Measurements from ENCODE around the gene PLA2G4F.

Gene PLA2G4F

DNA sequence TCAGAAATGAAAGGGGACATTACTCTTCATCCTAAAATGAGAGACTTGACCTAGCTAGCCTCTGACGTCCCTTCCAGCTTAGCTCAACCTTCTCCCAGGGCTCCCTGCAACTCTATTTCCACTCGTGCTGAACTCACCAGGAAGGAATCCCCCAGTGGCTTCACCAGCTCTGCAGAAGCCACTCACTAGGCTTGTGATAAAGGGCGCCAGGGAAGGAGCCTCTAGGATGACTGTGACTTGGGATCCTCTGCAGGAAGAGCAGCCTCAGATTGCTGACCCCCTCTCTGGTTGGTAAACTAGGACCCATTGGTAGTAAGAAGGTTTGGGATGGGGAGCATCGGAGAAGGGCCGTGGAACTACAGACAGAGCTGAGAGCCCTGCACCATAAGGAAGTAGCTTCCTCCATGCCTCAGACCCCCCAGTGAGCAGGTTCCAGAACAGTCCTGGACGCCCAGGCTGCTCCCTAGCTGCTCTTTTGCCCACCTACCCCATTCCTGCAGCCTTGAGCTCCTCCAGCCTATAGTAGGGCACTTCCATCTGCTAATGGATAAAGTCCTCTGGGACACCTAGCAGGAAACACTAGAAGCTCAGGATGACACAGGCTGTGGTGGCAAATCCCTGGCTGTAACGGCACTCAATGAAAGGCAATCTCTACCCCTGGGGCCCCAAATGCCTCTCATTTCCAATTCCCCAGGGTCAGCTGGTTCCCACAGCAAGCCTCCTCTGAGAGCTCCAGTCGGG, 26.0 kb downstream of the PLA2G4F start:
- peak; percentile 69 for DNase-seq

DNA sequence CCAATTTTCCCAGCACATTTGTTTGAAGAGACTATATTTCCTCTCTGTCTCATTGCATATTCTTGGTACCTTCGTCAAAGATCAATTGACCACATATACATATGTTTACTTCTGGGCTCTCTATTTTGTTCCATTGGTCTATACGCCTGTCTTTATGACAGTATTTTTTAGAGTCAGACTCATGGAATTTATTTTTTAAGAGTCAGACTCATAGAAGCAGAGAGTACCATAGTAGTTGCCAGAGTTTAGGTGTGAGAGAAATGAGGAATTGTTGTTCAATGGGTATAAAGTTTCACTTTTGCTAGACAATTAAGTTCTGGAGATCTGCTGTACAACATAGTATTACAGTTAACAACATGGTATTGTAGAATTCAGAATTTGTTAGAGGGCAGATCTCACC, 27.1 kb downstream of the PLA2G4F start:
- no peak for DNase-seq

DNA sequence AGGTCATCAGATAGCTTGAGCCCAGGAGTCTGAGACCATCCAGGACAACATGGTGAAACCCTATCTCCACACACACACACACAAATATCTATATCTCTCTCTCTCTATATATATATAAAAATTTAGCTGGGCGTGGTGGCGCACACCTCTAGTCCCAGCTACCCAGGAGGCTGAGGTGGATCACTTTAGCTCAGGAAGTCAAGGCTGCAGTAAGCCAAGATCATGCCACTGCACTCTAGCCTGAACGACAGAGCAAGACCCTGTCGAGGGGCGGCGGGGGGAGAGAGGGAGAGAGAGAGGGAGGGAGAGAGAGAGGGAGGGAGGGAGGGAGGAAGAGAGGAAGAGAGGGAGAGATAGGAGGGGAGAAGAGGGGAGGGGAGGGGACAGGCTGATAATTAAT, 28.0 kb downstream of the PLA2G4F start:
- no peak for DNase-seq

DNA sequence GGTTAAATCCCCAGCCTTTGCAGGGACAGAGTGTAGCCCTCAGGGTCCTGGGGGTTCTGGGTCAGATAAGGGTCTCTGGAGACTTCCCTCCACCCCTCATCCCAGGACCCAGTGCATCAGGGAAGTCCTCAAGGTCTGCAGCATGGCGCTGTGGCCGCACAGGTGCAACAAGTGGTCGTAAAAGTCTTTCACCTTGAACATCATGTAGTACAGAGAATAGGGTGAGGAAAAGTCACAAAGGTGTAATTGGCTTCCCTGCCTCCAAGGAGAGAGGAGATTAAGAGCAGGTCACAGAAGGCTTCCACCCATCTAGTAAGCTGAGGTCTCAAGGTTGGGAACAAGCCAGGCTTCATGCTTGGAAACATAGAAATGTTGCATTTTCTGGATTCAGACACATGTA, 32.9 kb downstream of the PLA2G4F start:
- DNase-seq: no peak

DNA sequence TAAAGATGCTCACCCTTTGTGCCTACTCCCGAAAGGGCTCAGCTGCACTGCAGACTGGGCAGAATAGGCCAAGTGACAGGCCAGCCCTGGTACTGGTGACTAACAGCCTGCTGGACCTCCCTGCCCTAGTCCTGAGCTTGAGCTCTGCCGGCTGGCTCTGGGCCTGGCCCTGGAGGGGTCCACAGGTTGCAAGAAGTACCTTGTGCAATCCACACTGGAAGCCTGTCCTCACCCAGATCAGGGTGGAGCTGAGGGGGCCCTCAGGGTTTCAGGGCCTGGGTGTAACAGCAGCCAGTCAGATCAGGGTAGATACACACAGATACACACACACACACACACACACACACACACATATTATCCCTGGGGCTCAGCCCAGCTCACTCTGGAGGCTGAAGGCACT, 34.8 kb downstream of the PLA2G4F start:
- DNase-seq: no peak

DNA sequence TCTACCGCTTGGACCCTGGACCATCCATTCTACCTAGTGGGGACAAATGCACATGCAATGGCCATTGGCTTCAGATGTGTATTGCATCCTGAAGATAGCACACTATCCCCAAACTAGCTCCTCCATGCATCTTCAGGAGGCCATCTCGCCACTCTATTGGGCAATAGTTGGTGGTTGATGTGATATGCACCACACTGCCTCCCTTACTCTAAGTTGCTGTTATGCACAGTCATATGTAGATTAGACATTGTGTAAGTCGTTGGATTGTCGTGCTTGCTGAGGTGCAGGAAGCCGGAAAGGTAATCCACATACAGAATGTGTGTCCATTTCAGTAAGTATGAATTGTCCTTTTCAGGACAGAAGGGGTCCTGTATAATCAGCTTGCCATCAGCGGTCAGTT, 35.4 kb downstream of the PLA2G4F start:
- DNase-seq: no peak

DNA sequence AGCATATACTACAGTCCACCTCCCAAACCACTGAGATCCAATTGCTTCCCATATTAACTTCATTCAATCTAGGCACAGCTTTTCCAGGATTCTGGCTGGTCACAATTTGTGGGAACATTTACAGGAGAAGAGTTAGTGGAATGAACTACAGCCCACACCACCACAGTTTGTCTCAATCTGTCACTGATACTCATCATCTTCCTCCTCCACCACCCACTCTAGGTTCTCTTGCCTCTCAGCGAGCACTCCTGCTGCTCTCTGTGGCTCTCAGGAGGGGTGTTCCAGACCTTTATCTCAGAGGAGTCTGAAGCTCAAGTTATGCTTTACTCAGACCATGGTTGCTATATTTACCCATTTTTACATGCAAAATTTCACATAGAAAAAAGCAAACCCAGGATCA, 36.2 kb downstream of the PLA2G4F start:
- DNase-seq: no peak

DNA sequence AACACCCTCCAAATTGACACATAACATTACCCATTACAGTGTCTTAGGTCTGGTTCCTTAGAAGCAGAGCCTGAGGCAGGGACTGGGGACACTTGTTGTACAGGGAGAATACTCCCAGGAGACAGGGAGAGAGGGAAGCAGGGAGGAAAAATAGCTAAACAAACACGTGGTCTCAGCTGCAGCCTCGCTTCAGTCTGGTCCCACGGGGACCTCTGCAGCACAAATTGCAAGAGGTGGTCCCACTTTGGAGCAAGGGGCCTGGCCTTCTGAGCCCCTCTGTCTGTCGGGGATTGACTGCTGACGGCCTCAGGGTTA, 37.0 kb downstream of the PLA2G4F start:
- DNase-seq: peak; percentile 26

DNA sequence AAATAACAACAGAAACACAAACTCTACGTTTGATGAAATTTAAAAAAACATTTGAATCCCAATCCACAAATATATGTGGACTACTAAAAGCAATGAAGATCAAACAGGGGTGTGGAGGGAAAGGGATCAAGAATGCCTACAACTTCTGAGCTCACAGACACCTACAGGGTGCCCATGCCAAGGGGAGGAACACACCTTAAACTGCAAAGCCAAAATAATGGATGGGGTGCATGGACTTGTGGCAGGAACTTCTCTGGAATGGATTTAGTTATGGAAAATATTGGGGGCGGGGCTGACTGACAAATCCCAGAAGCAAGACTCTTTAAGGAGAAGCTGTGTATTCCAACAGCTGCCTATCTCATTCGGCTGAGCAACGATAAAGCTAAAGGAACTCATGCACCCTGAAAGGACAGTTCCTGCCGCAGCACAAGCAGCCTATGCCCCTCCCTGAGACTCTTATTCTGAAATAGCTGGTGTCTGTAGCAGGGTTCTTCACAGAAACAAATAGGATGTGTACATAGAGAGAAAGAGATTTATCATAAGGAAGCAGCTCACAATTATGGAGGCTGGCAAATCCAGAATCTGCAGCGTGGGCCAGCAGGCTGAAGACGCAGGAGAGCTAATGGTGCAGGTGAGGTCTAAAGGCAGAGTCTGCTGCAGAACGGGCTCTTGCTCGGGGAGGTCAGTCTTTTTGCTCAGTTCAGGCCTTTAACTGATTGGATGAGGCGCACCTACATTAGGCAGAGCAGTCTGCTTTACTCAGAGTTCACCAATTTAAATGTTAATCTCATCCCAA, 37.6 kb downstream of the PLA2G4F start:
- DNase-seq: no peak

DNA sequence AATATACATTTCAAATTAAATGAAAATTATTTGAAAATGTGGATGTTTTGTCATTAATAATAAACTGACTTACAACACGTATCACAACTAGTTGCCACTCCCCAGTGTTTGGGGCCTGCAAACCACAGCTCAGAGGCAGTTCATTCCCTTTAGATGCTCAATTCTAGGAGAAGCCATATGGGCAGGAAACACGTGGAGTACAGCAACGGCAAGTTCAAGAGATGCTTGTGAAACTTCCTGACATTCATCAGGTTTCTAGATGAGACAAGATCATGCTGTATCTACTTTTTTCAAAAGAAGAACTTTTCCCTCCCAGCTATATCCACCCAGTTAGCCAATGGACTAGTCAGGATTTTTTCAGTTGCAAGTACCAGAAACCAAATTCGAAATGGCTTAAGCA, 44.5 kb downstream of the PLA2G4F start:
- no peak for DNase-seq

DNA sequence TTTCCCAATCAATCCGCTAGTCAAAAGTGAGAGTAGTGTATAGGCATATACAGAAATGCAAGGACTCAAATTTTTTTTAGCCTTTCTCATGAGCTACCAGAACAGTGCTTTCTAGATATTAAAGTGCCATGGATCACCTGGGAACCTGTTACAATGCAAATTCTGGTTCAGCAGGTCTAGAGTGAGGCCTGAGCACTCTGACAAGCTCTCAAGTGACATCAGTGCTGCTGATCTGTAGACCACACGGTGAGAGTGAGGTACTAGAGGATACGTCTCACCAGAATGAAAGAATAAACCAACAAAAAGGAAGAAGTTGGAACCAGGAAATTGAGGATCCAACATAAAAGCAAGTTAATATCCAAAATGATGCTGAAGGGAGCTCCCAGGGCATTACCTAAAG, 46.1 kb downstream of the PLA2G4F start:
- no peak for DNase-seq

DNA sequence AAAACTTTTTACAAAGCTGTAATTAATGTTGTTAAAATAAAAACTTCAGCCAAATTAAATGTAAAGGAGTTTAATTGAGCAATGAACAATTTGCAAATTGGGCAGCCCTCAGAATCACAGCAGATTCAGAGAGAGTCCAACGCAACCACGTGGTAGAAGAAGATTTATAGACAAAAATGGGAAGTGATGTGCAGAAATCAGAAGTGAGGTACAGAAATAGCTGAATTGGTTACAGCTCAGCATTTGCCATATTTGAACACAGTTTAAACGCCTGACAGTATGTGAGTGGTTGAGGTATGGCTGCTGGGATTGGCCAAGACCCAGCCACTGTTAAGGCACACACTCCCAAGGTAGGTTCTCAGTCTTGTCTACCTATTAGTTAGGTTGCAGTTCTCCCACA, 47.6 kb downstream of the PLA2G4F start:
- DNase-seq: no peak

DNA sequence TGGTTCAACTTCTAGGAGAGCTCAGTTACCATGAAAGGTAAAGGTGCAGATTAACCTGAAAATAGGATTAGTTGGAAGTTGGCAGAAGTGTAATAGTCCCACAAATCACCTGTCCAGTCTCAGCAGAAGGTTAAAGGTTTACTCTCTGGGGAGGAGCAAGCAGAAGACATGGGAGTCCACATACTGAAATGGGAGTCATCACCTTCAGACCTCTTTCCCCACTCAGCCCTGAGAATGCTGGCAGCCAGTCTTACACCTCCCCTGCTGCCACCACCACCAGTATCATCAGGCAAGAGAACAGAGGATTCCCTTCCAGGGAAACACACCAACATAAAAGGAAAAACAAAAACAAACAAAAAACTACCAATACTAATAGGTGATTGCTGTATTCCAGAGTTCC, 48.2 kb downstream of the PLA2G4F start:
- no peak for DNase-seq

DNA sequence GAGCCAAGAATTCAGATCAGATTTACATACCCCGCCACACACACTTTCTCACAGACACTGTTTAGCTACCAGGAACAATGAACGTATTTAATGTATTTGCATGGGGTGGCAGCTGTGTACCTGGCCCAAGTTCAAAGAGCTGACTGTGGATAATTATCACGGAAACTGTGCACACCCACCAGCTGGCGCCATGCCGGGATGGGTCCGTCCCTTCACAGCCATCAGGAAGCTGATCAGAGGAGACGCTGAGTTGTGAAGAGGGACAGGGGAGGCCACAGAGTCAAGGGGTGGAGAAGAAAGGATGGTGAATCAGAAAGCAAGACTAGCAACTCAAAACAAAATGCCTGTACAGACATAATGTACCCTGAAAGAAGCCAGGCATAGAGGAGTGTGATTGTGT, 49.0 kb downstream of the PLA2G4F start:
- peak; percentile 83 for DNase-seq

DNA sequence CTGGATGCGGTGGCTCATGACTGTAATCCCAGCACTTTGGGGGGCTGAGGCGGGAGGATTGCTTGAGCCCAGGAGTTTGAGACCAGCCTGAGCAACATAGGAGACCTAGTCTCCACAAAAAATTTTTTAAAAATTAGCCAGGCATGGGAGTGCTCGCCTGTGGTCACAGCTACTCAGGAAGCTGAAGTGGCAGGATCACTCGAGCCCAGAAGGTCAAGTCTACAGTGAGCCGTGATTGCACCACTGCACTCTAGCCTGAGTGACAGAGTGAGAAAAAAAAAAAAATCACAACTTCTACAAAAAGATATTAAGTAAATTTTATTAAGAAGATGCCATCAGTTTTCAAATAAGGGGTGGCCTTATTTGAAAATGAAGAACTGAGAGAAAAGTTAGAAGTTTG, 50.1 kb downstream of the PLA2G4F start:
- DNase-seq: no peak

DNA sequence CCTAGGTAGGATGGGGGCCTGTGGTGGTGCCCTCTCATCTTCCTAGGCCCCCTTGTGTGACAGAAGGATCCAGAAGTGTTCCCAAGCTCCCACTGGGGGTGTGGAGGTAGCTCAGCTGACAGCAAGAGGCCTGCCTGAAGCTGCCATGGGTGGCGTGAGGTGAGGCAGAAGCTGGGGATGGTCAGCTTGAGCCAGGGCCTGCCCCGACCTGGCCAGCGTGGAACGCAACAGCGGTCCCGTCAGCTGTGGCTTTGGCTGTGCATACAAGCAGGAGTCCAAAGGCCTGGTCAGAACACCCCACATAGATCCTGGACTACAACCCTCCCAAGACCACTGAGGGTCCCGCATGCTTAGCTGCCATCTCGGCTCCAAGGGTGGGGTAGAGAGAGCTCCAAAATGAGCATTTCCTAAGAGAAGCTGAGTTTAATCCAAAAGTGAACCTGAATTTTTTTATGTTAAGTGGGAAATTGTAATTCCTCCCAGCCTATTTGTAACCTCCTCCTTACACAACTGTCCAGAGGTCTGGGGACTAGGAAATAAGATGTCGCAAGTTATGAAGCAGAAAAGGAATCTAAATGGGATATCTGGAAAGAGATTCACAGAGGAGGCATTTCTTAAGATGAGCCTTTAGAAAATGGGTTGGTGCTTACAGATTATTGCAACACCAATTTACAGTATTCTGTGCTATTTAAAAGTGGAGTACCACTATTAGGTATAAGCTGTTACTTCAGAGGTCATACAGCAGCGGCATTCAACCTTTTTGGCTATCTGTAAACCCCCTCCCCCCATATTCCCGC, 52.1 kb downstream of the PLA2G4F start:
- DNase-seq: no peak

DNA sequence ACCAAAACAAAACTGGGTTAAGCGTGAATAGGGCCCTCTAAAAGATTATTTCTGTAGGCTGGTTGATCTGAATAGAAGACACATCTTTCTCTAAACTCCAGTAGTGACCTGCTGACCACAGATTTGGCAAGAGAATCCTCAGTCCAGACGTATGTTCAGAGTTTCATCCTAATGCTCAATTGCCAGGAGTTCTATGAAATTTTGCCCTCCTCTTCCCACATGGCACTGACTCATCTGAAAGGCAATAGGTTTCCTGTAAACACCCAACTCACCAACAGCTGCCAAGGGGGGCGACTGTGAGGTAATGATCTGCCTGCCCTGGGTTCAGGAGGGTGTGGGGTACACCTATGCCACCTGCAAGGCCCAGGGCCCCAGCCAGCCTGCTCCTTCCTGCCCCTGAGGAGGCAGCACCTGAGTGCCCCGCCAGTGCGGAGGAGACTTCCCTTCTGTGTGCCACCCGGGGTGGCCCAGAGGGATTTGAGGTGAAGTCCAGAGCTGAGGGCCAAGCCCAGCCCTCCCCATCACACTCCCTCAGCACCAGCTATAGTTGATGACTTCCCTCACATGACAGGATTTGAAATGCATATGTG, 53.7 kb downstream of the PLA2G4F start:
- DNase-seq: no peak

DNA sequence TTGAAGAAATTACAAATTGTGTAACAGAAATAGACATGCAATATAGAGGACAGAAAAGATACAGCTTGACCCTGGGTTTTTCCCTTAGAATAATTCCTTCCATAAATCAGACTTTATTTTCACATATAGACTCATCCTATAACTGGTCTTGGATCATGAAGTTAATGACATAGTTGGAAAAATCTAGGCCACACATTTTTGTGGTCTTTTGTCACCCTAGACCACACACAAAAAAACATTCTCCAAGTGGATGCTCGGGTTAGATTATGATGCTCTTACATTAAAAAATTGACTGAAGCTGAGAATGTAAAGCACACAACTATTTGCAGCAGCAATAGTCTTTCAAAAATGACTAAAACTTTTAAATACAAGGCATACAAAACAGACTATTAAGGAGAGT, 54.6 kb downstream of the PLA2G4F start:
- no peak for DNase-seq

DNA sequence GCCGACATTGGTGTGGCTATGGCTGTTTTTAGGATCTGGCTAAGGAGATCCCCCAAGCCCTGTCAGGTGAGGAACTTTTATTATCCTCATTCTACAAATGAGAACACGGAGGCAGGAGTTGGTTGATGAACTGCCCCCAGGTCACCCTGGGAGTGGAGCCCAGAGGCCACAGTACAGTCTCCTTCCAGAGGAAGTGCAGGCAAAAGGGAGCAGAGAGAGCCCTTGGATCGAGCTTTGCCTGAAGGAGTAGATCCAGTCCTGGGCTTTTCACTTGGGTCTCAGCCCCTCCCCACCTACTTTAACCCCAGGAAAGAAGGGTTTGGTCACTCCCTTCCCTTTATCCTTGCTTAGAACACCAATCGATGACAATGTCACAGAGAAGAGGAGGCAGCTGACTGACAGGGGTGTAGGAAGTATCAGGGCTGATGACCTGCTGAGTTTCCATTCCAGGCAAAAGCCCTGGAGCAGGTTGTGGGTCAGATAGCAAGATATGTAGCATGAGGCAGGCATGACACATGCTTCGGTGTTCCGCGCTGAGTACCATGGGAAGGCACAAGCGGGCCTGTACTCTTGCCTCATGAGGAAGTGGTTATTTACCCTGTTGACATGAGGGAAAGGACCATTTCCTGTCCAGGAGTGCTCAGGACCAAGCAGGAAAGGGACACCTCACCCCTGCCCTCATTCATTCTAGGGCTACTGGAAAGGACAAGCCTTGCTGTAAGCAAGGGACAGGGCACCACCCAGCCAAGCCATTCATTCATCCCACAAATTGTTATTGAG, 56.2 kb downstream of the PLA2G4F start:
- DNase-seq: no peak

DNA sequence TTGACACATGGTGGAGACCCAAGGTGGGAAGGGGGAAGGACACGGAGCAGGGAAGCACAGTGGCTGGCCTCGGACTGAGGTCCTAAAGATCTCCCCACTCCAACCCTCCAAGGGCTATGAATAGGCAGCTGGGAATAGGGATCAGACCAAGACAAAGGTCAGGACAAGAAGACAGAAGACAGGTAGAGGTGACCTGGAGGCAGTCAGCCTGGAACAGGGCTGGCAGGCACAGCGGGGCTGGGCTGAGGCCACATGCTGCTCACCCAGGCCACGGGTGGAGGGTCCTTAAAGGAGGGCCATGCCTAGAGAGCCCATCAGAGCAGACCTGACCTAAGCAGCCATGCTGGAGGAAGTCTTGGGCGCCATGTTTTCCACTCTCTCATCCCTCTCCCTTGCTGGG, 59.4 kb downstream of the PLA2G4F start:
- no peak for DNase-seq

DNA sequence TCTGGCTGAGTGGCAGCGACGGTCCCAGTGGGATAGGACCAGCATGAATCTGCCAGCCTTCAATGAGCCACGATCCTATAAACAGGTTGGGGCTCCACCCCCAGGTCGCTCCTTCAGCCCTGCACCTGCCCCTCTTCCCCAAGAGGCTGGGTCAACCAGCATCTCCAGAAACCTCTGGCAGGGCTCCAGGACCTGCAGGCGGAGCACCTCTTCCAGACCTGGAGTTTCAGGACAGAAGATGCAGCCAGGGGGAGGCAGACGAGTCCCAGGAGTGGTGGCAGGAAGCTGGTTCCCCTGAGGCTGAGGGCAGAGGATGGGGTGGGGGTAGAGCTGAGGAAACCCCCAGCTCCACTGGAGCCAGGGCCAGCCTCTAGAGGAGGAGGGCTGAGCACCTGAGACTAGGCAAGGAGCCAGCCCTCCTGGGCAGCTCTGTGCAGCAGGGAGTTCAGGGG, 61.9 kb downstream of the PLA2G4F start, which contains the start of gene PLA2G4D:
Gene PLA2G4D, minus strand, starts transcription at position 51 of the 452 bp plus-strand sequence. CDS start 103 bp downstream, outside the sequence.
- DNase-seq: peak; percentile 92

DNA sequence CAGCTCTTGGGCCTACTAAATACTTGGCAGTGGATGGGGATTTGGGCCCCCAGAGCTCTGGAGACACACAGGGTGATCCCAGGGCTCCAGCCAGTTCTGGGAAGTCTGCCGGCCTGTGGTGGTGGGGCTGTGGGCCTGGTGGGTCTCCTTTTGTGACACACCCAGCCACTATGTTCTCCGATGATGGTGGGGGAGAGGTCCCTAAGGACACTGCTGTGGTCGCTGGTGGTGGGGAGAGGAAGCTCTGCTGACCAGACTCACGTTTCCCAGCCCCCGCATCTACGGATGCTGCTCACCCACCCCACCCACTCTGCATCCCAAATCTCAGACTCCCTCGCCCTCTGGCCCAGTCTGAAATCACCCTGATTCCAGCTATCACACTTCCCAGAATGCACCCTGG, 62.5 kb downstream of the PLA2G4F start:
- DNase-seq: no peak
